ENCODE data around the gene DNAH7. TPM values are rescaled to one million over a fixed set of nuclear protein-coding genes. Genes with fewer than 3 reads are reported as not detected.

DNAH7 gene
- total RNA-seq, 1 experiment from 2014 or later, result 0.09 TPM

- Mint-ChIP-seq H3K9me3 (no peaks in the 10 kb centered on the region), H3K27ac (no peak overlapping the region; a peak in 1 of 7 replicates), H3K4me3 (no peak overlapping the region), H3K27me3 (ENCODE audit: low read depth) (no peaks in the 10 kb centered on the region), H3K36me3 (ENCODE audit: insufficient read depth in 1 of 3, low read depth in 3 of 3) (no peaks in the 10 kb centered on the region; a peak in 1 of 7 replicates), H3K4me1 (no peaks in the 10 kb centered on the region)
- TF ChIP-seq CTCF (conservative IDR thresholded peaks at IDR 0.05), result no peak
- no peak overlapping the region for H4K8ac ChIP-seq (replicated peaks; ENCODE audit: insufficient read length, low read depth, low read length)
- H2BK120ac ChIP-seq (ENCODE audit: low read depth, low read length, poor library complexity, severe bottlenecking), result no peak overlapping the region
- H4K20me1 ChIP-seq (ENCODE audit: control insufficient read depth, insufficient read depth, insufficient read length), result no peaks in the 10 kb centered on the region
- H2AFZ ChIP-seq (ENCODE audit: low read length), result peak overlapping the region; percentile 45
- H4K5ac ChIP-seq (ENCODE audit: insufficient read length, low read depth, low read length), result no peak overlapping the region
- H3K18ac ChIP-seq (ENCODE audit: insufficient read length, low read depth, low read length), result no peak overlapping the region
- no peak overlapping the region for H3K4me2 ChIP-seq (ENCODE audit: insufficient read depth, insufficient read length, low read length)
- no peak overlapping the region for H3K23ac ChIP-seq (ENCODE audit: insufficient read length, low read depth, low read length)
- no peak overlapping the region for H3K4ac ChIP-seq (ENCODE audit: low read depth, low read length)
- no peaks in the 10 kb centered on the region for H3K9me3 ChIP-seq (ENCODE audit: control insufficient read depth, low read depth, low read length)
- H3K9ac ChIP-seq (ENCODE audit: extremely low read depth, insufficient read length, low read length), result no peak overlapping the region
- H2BK12ac ChIP-seq (ENCODE audit: insufficient read length, low read depth, low read length), result no peak overlapping the region
- no peak overlapping the region for H3K56ac ChIP-seq (ENCODE audit: insufficient read length, low read depth, low read length)
- no peaks in the 10 kb centered on the region for H3K79me1 ChIP-seq (ENCODE audit: insufficient read depth, low read depth, low read length, poor library complexity, severe bottlenecking)
- H4K91ac ChIP-seq (ENCODE audit: insufficient read length, low read depth, low read length), result no peak overlapping the region
- H3K27ac ChIP-seq (ENCODE audit: insufficient read length, low read depth, low read length), result no peak overlapping the region
- H2AK5ac ChIP-seq (ENCODE audit: insufficient read length, low read length), result no peak overlapping the region
- H2BK20ac ChIP-seq (ENCODE audit: low read depth, low read length, poor library complexity, severe bottlenecking), result no peak overlapping the region
- no peaks in the 10 kb centered on the region for H3K79me2 ChIP-seq (ENCODE audit: insufficient read depth, low read length)
- H3K14ac ChIP-seq (ENCODE audit: insufficient read depth, low read length), result no peak overlapping the region
- no peak overlapping the region for H3T11ph ChIP-seq (ENCODE audit: low read length)
- no peaks in the 10 kb centered on the region for H3K27me3 ChIP-seq (ENCODE audit: insufficient read depth, low read length)
- no peak for DNase-seq
- no CpG with 5 or more reads among the region's 4 CpGs for WGBS (ENCODE audit: extremely low coverage, insufficient read length, low lambda C conversion rate)
- no peaks in the 10 kb centered on the region for H3K23me2 ChIP-seq (ENCODE audit: insufficient read length, low read depth, low read length, poor library complexity, severe bottlenecking)
- H3K4me1 ChIP-seq (ENCODE audit: insufficient read depth, low read length), result no peaks in the 10 kb centered on the region
- H2BK5ac ChIP-seq (ENCODE audit: insufficient read length, low read length), result no peak overlapping the region
- no peak overlapping the region for H2BK15ac ChIP-seq (ENCODE audit: low read depth, low read length)
These were observed 156.6 kb downstream of the DNAH7 start for GRCh38 chr2:195912079-195912478.

All from H9 (cell line).